K562 (cell line): ENCODE results near the gene EEF2. TPM values are rescaled to one million over a fixed set of nuclear protein-coding genes. Genes with fewer than 3 reads are reported as not detected.

Experiments
- ATAC-seq: fragments of 200-7000 bp; cut with Tn5 transposase; 3 replicates; pipeline ENCODE4 v1.9.1; 2020; ENCODE audit warnings: moderate library complexity
- BruUV-seq: library from RNA; stranded (reverse); fragments of 400-500 nt; replicated peaks from 2 replicates; lab custom pipeline; 2021; lab: Mats Ljungman, UMichigan
- CTCF ChIA-PET: fragments of 300-600 bp; formaldehyde crosslinking; extraction: SDS; loops from one replicate; lab custom pipeline; 2021; ENCODE audit warnings: low intra/inter-chr PET ratio; lab: Yijun Ruan, JAX
- POLR2A ChIA-PET: fragments of 300-600, 350-650 bp; sonication (Branson Sonifier 250); formaldehyde crosslinking; extraction: SDS; loops from one replicate; lab custom pipeline; 2021; ENCODE audit warnings: antibody characterized with exemption, inconsistent platforms; lab: Yijun Ruan, JAX
- DNase-seq, 4 experiments: peaks; one replicate each; pipeline versions ENCODE4 v3.0.0 to v3.0.0-alpha.2; 2011 to 2018; ENCODE audit warnings: low spot score in 3 of 4, mixed read lengths in 3 of 4; ENCODE audit errors: extremely low read depth in 1 of 4
- FAIRE-seq: peaks from 2 replicates; lab custom pipeline; 2011; peaks lifted over from hg19 to GRCh38; lab: Jason Lieb, UNC
- H2AFZ ChIP-seq: 2 replicates; pipeline ENCODE4 v1.6.0; 2011; ENCODE audit warnings: low read depth, low read length, control low read depth, inconsistent platforms
- H3K27ac ChIP-seq: fragments of 200-600 bp; 3 replicates; pipeline ENCODE4 v1.8.0; 2011; ENCODE audit warnings: low read depth, mild to moderate bottlenecking, control low read depth, inconsistent platforms, low read length, moderate library complexity, mixed read lengths; ENCODE audit errors: extremely low read depth
- H3K27me3 ChIP-seq, 2 experiments: fragments of 300-600 bp in 1 of 2; 2 replicates in 1 of 2; 3 replicates in 1 of 2; pipeline versions ENCODE4 v1.6.0 to v1.8.0; 2011; ENCODE audit warnings: inconsistent platforms in 2 of 2, low read length in 2 of 2, mild to moderate bottlenecking in 1 of 2, mixed read lengths in 1 of 2, moderate library complexity in 1 of 2; ENCODE audit not compliant: control insufficient read depth in 2 of 2, insufficient read depth in 2 of 2
- H3K36me3 ChIP-seq: fragments of 300-600 bp; 3 replicates; pipeline ENCODE4 v1.8.0; 2011; ENCODE audit warnings: mild to moderate bottlenecking, low read length, inconsistent platforms; ENCODE audit not compliant: control insufficient read depth, insufficient read depth
- H3K4me1 ChIP-seq, 2 experiments: fragments of 200-600 bp in 1 of 2; replicated peaks in 1 of 2; 2 replicates in 1 of 2; 3 replicates in 1 of 2; pipeline versions ENCODE4 v1.5.1 to v1.8.0; 2011; ENCODE audit warnings: inconsistent platforms in 2 of 2, low read length in 2 of 2, mild to moderate bottlenecking in 1 of 2, mixed read lengths in 1 of 2, moderate library complexity in 1 of 2; ENCODE audit not compliant: control insufficient read depth in 2 of 2, insufficient read depth in 2 of 2
- H3K4me2 ChIP-seq: 2 replicates; pipeline ENCODE4 v1.6.1; 2011; ENCODE audit warnings: low read length, control low read depth, inconsistent platforms, mixed read lengths; ENCODE audit not compliant: insufficient read depth
- H3K4me3 ChIP-seq: fragments of 200-600 bp; sonication (generic), shearing (Covaris generic); 2 replicates; pipeline ENCODE4 v1.5.1; 2016; ENCODE audit warnings: control low read depth, inconsistent platforms
- H3K79me2 ChIP-seq: fragments of 200-600 bp; 3 replicates; pipeline ENCODE4 v1.8.0; 2011; ENCODE audit warnings: low read length, inconsistent platforms; ENCODE audit not compliant: control insufficient read depth, insufficient read depth
- H3K9ac ChIP-seq, 2 experiments: 2 replicates each; pipeline versions ENCODE4 v1.6.0 to v1.6.1; 2011; ENCODE audit warnings: low read depth in 2 of 2, low read length in 2 of 2, control low read depth in 1 of 2, inconsistent platforms in 1 of 2, mild to moderate bottlenecking in 1 of 2, mixed read lengths in 1 of 2; ENCODE audit not compliant: insufficient read depth in 1 of 2
- H3K9me1 ChIP-seq: one replicate; pipeline ENCODE4 v1.6.0; 2011; ENCODE audit warnings: inconsistent platforms, mild to moderate bottlenecking, low read length, moderate library complexity; ENCODE audit not compliant: control insufficient read depth, insufficient read depth
- H3K9me3 ChIP-seq: replicated peaks from 2 replicates; pipeline ENCODE4 v1.5.1; 2011; ENCODE audit warnings: low read depth, low read length, inconsistent platforms; ENCODE audit not compliant: control insufficient read depth, insufficient read depth
- H4K20me1 ChIP-seq: replicated peaks from 2 replicates; pipeline ENCODE4 v1.6.1; 2011; ENCODE audit warnings: low read length, inconsistent platforms, mixed read lengths; ENCODE audit not compliant: control insufficient read depth, insufficient read depth
- CREB1 ChIP-seq, 2 experiments: sonication (generic) in 1 of 2; formaldehyde crosslinking in 1 of 2; IDR thresholded peaks; 2 replicates each; pipeline versions ENCODE4 v1.6.1 to v1.8.0; 2012 to 2022; ENCODE audit warnings: inconsistent platforms in 1 of 2, mild to moderate bottlenecking in 1 of 2, missing genetic modification reagents in 1 of 2, moderate library complexity in 1 of 2
- HNRNPL ChIP-seq: fragments of 200-400 bp; formaldehyde crosslinking; IDR thresholded peaks from 2 replicates; pipeline ENCODE4 v1.6.1; 2017; ENCODE audit warnings: low read depth, mild to moderate bottlenecking, low read length
- KAT7 ChIP-seq: sonication (generic); formaldehyde crosslinking; IDR thresholded peaks from 2 replicates; pipeline ENCODE4 v1.8.0; 2022; ENCODE audit warnings: missing genetic modification reagents, mild to moderate bottlenecking, borderline replicate concordance
- PURB ChIP-seq: sonication (generic); formaldehyde crosslinking; IDR thresholded peaks from 2 replicates; pipeline ENCODE4 v1.9.0; 2021; ENCODE audit warnings: low read depth, mild to moderate bottlenecking, missing genetic modification reagents
- ZBTB1 ChIP-seq: sonication (generic); formaldehyde crosslinking; IDR thresholded peaks from 2 replicates; pipeline ENCODE4 v1.8.1; 2023; ENCODE audit warnings: missing genetic modification reagents, low read depth, mild to moderate bottlenecking, borderline replicate concordance
- WGBS: fragments of 100-300 bp; shearing (Covaris generic); methylation state at CpG from one replicate; pipeline ENCODE4 v1.1.6; 2016; ENCODE audit warnings: low coverage, mixed read lengths; ENCODE audit not compliant: insufficient coverage; ENCODE audit errors: missing lambda C conversion rate; 5-methylcytosine and 5-hydroxymethylcytosine counted together
- in situ Hi-C: fragments of 300-500 bp; cut with MboI; formaldehyde crosslinking; loops from 4 replicates; pipeline ENCODE4 v1.15.0; 2018; ENCODE audit warnings: inconsistent platforms, mixed read lengths
- intact Hi-C: fragments of 100-400 bp; cut with micrococcal nuclease; formaldehyde crosslinking; loops from 2 replicates; pipeline ENCODE4 v1.14.2; 2022
- polyA plus RNA-seq, 8 experiments: library from polyadenylated mRNA; depleted of rRNA in 4 of 8; stranded (reverse) in 5 of 8; unstranded in 3 of 8; fragments of >200 nt; fragmentation: Nextera tagmentation in 2 of 8; fragmentation: Illumina TruSeq in 1 of 8; extraction: Ambion mirVana in 2 of 8; extraction: Trizol in 1 of 8; gene quantifications; 2 replicates each; pipeline versions ENCODE4 v1.2.1 to v1.2.3, GENCODE V29; 2011 to 2014; ENCODE audit warnings: inconsistent platforms in 1 of 8, missing spikeins in 1 of 8
- total RNA-seq, 7 experiments: library from RNA; depleted of rRNA in 6 of 7; stranded (reverse); fragments of >200 nt in 6 of 7; fragmentation: Illumina TruSeq in 2 of 7; extraction: Trizol in 2 of 7; gene quantifications; 2 replicates each; pipeline versions ENCODE4 v1.2.1 to v1.2.3, GENCODE V29; 2011 to 2021; ENCODE audit warnings: low replicate concordance in 1 of 7

Gene EEF2
- total and polyA plus RNA-seq, 9 of the 15 experiments (the other 6 are each of a cell fraction or from before 2014, with no cell fraction given): 372 to 3,003 (median 1,453) TPM

DNA sequence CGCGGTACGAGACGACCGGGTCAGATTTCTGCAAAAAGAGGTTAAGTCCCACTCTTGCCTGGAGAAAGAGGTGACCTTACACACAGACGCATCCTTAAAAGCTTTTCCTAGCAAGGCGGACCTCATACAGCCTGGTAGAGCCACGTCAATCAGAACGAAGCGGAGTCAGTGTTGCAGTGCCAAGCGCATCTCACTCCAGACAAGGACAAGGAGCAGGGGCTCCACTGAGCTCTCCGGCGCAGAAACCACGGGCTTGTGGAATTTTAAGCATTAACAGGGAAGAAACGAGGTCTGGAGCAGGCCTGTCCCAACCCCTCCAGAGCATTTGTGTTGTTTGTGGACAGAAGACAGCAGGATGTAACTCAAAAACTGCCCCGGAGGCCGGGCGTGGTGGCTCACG lies 7.1 kb downstream of the EEF2 start:
- H3K36me3 ChIP-seq: peaks cover 82% of the 10 kb centered on the region
- TF ChIP-seq KAT7 (CRISPR knock-in tag) (peak; percentile 7; the same call in 1 of the 2 replicates), HNRNPL (no peak), CREB1 (IDR thresholded peaks at IDR 0.05) (no peak), CREB1 (CRISPR knock-in tag; IDR thresholded peaks at IDR 0.05) (0 out of 2 replicates have a peak, but pooled peaks have one; percentile 14), ZBTB1 (CRISPR knock-in tag) (0 out of 2 replicates have a peak, but pooled peaks have one; percentile 18), PURB (no peak)
- no peaks in the 10 kb centered on the region for H3K9me3 ChIP-seq
- 99% methylated on average over 11 of the region's 19 CpGs for WGBS
- FAIRE-seq: no peak
- no peak overlapping the region for H2AFZ ChIP-seq
- H3K4me2 ChIP-seq: no peak overlapping the region
- no peaks in the 10 kb centered on the region for H3K27me3 ChIP-seq
- CTCF ChIA-PET: no interaction called here
- no peak overlapping the region for H3K27ac ChIP-seq
- H3K4me3 ChIP-seq: no peak overlapping the region
- POLR2A ChIA-PET: interaction anchor here (0.6 to 9.7 kb wide), 3 partner anchors 9 to 28 kb away, joined by 3 to 215 read pairs (median 3); partner anchors contain the start of gene DAPK3
- no peak for DNase-seq
- no peak for ATAC-seq
- no TSS peak for BruUV-seq
- H3K79me2 ChIP-seq: peaks cover 59% of the 10 kb centered on the region
- H3K9ac ChIP-seq: 0 out of 4 replicates have a peak overlapping the region, but pooled peaks of 1 of the 2 experiments have one; percentile 1
- peaks cover 24% of the 10 kb centered on the region for H3K9me1 ChIP-seq
- in situ Hi-C loops: no loop called here
- H4K20me1 ChIP-seq: peaks cover 72% of the 10 kb centered on the region
- peaks cover 3 to 62% of the 10 kb centered on the region in 2 experiments; a peak in 4 of 5 replicates for H3K4me1 ChIP-seq
- intact Hi-C loops: no loop called here
